GM19452 (cell line): ENCODE data around the gene AGBL4.
A peak's percentile ranks its signal among the peaks of the same experiment; 100 is the strongest.

Experiments used
- ATAC-seq: cut with Tn5 transposase; IDR thresholded peaks from one replicate; pipeline ENCODE4 v1.9.1; 2021; ENCODE audit not compliant: unreplicated experiment

The AGBL4 gene

GRCh38 chr1:48741380-48741779, 1282.4 kb downstream of the AGBL4 start:
- ATAC-seq, result no peak

DNA sequence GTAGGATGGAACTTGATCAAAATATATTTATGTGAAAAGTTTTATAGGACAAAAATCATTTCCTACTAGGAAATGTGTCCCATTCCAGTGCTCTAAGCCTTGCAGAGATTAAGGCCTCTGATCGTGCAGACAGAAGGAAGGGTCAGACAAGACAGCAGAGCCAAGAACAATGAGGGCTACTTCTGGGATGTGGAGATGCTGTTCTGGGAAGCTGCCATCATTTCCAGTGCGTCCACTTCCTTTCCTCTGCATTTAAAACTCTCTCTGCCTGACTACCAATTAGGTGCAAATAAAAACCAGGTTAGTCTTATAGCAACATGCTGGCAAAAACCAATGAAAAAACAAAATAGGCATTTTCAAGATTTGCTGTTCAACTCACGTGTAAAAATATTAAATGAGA, 1283.1 kb downstream of the AGBL4 start:
- no peak for ATAC-seq

DNA sequence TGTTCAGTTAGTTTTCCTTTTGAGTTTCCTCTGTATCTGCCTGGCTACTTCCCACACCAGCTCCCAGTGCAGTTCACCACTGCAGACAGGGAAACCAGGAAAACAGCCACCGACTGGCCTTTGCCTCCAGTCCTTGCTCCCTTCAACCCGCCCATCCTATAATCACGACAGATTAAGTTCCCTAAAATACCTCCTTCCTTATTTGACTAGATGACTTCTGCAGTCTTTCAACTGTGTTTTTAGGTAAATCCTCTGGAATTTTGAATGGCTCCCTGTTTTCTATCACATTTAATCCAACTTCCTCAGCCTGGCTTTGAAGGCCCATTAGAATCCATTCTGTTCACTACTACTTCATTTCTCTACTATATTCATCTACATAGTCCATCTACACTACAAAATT, 1284.7 kb downstream of the AGBL4 start:
- no peak for ATAC-seq

DNA sequence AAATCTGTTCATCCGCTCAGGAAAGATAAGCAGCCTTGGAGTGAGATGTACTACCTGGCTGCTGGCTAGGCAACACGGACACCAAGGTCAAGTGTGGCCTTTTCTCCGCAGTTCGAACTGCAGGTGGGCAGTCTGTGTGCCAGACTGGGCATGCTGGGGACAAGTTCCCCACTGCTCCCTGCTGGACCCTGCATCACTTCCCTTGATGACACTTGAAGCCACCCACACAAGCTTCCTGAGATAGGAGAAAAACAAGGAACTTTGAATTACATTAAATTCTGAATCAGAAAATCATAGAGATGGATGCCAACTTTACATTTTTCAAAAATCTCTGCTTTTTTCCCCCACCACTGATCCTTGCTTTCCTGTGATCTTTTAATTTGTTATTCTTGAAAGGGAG, 1285.4 kb downstream of the AGBL4 start:
- ATAC-seq, result no peak

DNA sequence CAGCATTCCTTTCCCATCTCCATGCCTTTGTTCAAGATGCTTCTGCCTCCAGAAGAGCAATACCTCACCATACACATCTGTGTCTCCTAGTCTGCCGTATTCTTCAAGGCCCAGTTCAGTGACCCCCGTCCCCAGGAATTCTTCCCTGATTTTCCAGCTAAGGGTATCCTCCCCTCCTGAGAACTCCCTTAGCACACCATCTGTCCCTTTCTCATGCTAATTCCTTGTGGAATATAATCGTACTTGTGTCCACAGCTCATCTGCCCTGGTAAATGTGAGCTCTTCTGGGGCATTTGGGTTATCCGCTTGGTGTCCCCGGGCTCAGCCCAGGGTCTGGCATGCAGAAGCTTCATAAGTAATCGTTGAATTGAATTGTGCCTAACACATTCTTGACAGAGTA, 1288.0 kb downstream of the AGBL4 start:
- ATAC-seq, result no peak

GRCh38 chr1:48730164-48730910, 1293.4 kb downstream of the AGBL4 start:
- ATAC-seq, result peak; percentile 77

GRCh38 chr1:48728584-48728983, 1295.2 kb downstream of the AGBL4 start:
- no peak for ATAC-seq

- peak; percentile 49 for ATAC-seq
Observed at GRCh38 chr1:48726557-48727215, 1297.1 kb downstream of the AGBL4 start.

- no peak for ATAC-seq
Observed at GRCh38 chr1:48726139-48726538, 1297.6 kb downstream of the AGBL4 start.

GRCh38 chr1:48725341-48726046, 1298.3 kb downstream of the AGBL4 start:
- ATAC-seq, result no peak

DNA sequence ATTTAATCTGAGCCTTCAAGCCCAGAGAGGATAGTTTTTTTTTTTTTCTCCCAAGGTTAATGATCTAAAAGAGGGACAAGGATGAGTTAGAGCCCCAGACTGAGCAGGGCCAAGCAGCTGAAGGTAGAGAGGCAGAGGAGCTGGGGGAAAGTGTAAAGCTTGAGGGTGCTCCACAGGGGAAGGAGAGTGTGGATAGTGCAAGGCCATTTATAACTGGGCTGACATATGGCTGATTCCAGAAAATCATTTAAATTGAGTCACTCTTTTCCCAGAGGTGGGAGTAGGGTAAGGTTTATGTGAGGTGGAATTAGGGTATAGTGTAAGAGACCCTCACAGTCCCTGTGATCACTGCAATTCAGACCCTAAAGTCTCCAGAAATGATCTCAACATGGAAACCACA, 1302.8 kb downstream of the AGBL4 start:
- ATAC-seq, result no peak

DNA sequence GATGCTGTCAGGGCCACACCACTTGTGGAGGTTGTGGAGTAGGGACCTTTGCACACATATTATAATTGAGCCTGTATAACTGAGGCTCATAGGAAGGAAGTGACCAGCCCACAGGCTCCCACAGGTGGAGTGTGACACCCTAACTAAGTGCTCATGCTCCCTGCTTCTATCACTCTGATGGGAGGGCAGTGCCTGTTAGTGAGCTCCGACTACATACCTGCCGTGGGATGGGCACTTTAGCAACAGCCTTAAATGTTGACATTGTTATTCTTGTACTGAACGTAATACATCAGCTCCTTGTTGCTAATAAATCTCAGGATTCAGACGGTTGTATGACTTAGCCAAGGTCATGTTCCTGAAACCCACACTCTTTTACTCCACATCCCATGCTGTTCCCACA, 1305.0 kb downstream of the AGBL4 start:
- no peak for ATAC-seq

GRCh38 chr1:48718116-48718630, 1305.6 kb downstream of the AGBL4 start:
- no peak for ATAC-seq

GRCh38 chr1:48717082-48717481, 1306.7 kb downstream of the AGBL4 start:
- no peak for ATAC-seq

- ATAC-seq, result no peak
Observed at GRCh38 chr1:48715921-48716320, 1307.8 kb downstream of the AGBL4 start.

DNA sequence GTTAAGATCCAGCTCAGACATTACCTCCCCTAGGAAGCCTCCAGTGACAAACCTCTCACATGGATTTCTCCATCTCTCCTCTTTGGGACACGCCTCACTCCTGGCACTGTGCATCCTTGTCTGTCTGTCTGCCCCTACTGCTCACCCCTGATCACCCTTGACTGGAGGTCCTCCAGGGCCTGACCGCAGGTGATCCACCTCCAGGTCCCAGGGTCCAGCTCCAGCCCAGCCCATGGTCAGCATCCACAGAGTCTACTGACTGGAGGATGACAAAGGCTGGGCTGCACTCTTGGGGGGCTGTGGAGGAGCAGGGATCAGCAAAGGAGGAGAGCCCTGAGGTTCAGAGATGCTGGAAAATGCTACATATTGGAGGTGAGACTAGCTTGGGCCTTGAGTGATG, 1312.8 kb downstream of the AGBL4 start:
- no peak for ATAC-seq

GRCh38 chr1:48710318-48710717, 1313.4 kb downstream of the AGBL4 start:
- ATAC-seq, result no peak

DNA sequence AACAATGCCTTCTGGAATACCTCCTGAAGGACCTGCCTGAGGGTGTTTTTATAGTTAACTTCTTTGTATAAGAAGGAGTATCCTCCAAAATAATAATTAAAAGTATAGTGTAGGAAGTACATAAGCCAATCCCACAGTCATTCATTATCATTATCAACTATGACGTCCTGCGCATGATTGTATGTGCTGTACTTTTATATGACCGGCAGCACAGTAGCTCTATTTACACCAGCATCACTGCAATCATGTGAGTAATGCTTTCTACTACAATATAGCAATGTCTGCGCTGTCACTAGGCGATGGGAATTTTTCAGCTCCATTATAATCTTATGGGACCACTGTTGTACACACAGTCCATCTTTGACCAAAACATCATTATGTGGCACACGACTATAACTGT, 1319.0 kb downstream of the AGBL4 start:
- no peak for ATAC-seq

DNA sequence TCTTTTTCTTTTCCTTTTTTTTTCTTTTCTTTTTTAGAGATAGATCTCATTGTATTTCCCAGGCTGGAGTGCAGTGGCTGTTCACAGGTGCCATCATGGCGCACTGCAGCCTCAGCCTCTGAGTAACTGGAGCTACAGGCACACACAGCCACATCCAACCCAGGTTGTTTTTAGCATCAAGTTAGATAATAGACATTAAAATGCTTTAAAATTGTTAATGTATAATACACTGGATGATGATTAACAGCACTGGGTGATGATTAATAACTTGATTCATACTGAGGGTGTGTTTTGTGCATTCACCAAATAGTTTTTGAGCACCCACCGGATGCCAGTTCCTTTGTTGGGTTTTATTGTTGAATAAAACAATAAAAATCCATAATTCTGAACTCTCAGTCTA, 1322.3 kb downstream of the AGBL4 start:
- peak; percentile 57 for ATAC-seq

- ATAC-seq, result peak; percentile 50
Observed at GRCh38 chr1:48697066-48697707, 1326.6 kb downstream of the AGBL4 start.

DNA sequence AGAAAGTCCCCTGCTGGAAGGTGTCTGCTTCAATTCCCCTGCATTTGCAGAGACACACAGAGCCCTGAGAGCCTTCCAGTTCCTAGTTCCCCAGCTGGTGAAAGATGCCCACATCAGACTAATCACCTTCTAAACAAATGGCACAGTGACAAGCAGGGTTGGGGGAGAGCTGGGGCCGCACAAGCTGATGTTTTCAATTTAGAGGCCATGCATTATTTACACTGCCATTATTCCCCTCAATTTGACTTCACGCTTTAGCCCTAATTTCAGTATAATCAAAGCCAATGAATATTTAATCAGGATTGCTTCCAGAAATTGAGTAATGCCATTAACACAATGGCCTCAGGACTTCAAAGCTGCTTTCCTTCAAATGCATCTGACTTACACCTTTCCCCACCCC, 1328.6 kb downstream of the AGBL4 start:
- no peak for ATAC-seq
